GM23338 (cell line): ENCODE data around the gene SZT2. TPM values are rescaled to one million over a fixed set of nuclear protein-coding genes. Genes with fewer than 3 reads are reported as not detected.

Experiments used
- ATAC-seq: fragments of 200-7000 bp; cut with Tn5 transposase; 3 replicates; pipeline ENCODE4 v1.9.1; 2020
- DNase-seq: peaks from one replicate; pipeline ENCODE4 v3.0.0-alpha.2; 2015; ENCODE audit warnings: low spot score
- H2AFZ ChIP-seq: fragments of 200-600 bp; sonication (generic); 2 replicates; pipeline ENCODE4 v1.8.0; 2016; ENCODE audit warnings: antibody characterized with exemption, mild to moderate bottlenecking, moderate library complexity
- H3F3A ChIP-seq: fragments of 200-600 bp; sonication (generic); replicated peaks from 2 replicates; pipeline ENCODE4 v1.8.0; 2017; ENCODE audit warnings: antibody characterized with exemption, mixed run types, low read depth
- H3K27ac ChIP-seq: fragments of 200-600 bp; sonication (generic); 2 replicates; pipeline ENCODE4 v1.6.1; 2016; ENCODE audit warnings: low read depth
- H3K27me3 ChIP-seq: fragments of 200-600 bp; sonication (generic); 2 replicates; pipeline ENCODE4 v1.8.0; 2016; ENCODE audit warnings: mild to moderate bottlenecking, mixed run types, moderate library complexity; ENCODE audit not compliant: insufficient read depth
- H3K36me3 ChIP-seq: fragments of 200-600 bp; sonication (generic); 2 replicates; pipeline ENCODE4 v1.8.0; 2016; ENCODE audit warnings: mild to moderate bottlenecking; ENCODE audit not compliant: insufficient read depth
- H3K4me1 ChIP-seq: fragments of 200-600 bp; sonication (generic); 2 replicates; pipeline ENCODE4 v1.8.0; 2016; ENCODE audit warnings: mild to moderate bottlenecking, moderate library complexity; ENCODE audit not compliant: insufficient read depth
- H3K4me2 ChIP-seq: fragments of 200-600 bp; sonication (generic); 2 replicates; pipeline ENCODE4 v1.7.1; 2017; ENCODE audit warnings: mixed run types
- H3K4me3 ChIP-seq: fragments of 200-600 bp; sonication (generic); 2 replicates; pipeline ENCODE4 v1.6.1; 2016; ENCODE audit warnings: mixed run types
- H3K79me2 ChIP-seq: fragments of 200-600 bp; sonication (generic); replicated peaks from 2 replicates; pipeline ENCODE4 v1.8.0; 2017; ENCODE audit warnings: mild to moderate bottlenecking; ENCODE audit not compliant: insufficient read depth
- H3K9me2 ChIP-seq: fragments of 200-600 bp; sonication (generic); 2 replicates; pipeline ENCODE4 v1.8.0; 2017; ENCODE audit not compliant: insufficient read depth
- H4K20me1 ChIP-seq: fragments of 200-600 bp; sonication (generic); replicated peaks from 2 replicates; pipeline ENCODE4 v1.8.0; 2017; ENCODE audit warnings: mild to moderate bottlenecking; ENCODE audit not compliant: insufficient read depth
- H3K27ac Mint-ChIP-seq: 2 replicates; pipeline ENCODE4 v1.8.0; 2020; ENCODE audit warnings: inconsistent platforms, mild to moderate bottlenecking, moderate library complexity, mixed read lengths
- H3K27me3 Mint-ChIP-seq: 3 replicates; pipeline ENCODE4 v1.8.0; 2022; ENCODE audit warnings: low read depth, mild to moderate bottlenecking, moderate library complexity, mixed read lengths, inconsistent platforms; ENCODE audit not compliant: insufficient read depth, poor library complexity
- H3K36me3 Mint-ChIP-seq: 3 replicates; pipeline ENCODE4 v1.8.0; 2021; ENCODE audit warnings: low read depth, mild to moderate bottlenecking, inconsistent platforms, moderate library complexity, mixed read lengths
- H3K4me1 Mint-ChIP-seq: 3 replicates; pipeline ENCODE4 v1.8.0; 2020; ENCODE audit warnings: mild to moderate bottlenecking, inconsistent platforms, mixed read lengths
- H3K4me3 Mint-ChIP-seq: 3 replicates; pipeline ENCODE4 v1.8.0; 2021; ENCODE audit warnings: moderate library complexity, mild to moderate bottlenecking, inconsistent platforms, mixed read lengths
- H3K9me3 Mint-ChIP-seq: 3 replicates; pipeline ENCODE4 v1.8.0; 2020; ENCODE audit warnings: moderate library complexity, mild to moderate bottlenecking, inconsistent platforms, mixed read lengths
- CREB1 ChIP-seq: fragments of 250-450 bp; sonication (Bioruptor Pico); IDR thresholded peaks from 2 replicates; pipeline ENCODE4 v1.5.0; 2020; ENCODE audit warnings: low read depth, mild to moderate bottlenecking, moderate library complexity
- EZH2 ChIP-seq: fragments of 200-600 bp; sonication (generic); IDR thresholded peaks from one replicate; pipeline ENCODE4 v1.8.0; 2017; ENCODE audit warnings: antibody characterized with exemption, mild to moderate bottlenecking, low read depth; ENCODE audit not compliant: unreplicated experiment
- EZH2phosphoT487 ChIP-seq: fragments of 200-600 bp; sonication (generic); IDR thresholded peaks from one replicate; pipeline ENCODE4 v1.8.1; 2018; ENCODE audit warnings: antibody characterized with exemption; ENCODE audit not compliant: unreplicated experiment
- POLR2AphosphoS5 ChIP-seq: IDR thresholded peaks from 2 replicates; pipeline ENCODE4 v1.6.1; 2016; ENCODE audit warnings: antibody characterized with exemption, low read depth
- polyA plus RNA-seq: library from polyadenylated mRNA; unstranded; fragments of >200 nt; fragmentation: Nextera tagmentation; extraction: Ambion mirVana; gene quantifications from 2 replicates; pipeline ENCODE4 v1.2.1, GENCODE V29; 2016
- total RNA-seq: library from RNA; depleted of rRNA; stranded (reverse); fragments of >200 nt; shearing (Covaris generic); gene quantifications from 2 replicates; pipeline ENCODE4 v1.2.3, GENCODE V29; 2014
- TF ChIP-seq, protein P1 (sequence below): IDR thresholded peaks from 2 replicates; pipeline ENCODE4 v1.6.1; 2016; ENCODE audit warnings: antibody characterized with exemption
- TF ChIP-seq, protein P2 (sequence below), 2 experiments: fragments of 200-600 bp in 1 of 2; sonication (generic) in 1 of 2; conservative IDR thresholded peaks; 2 replicates each; pipeline versions ENCODE4 v1.5.1 to v1.6.1; 2016 to 2017; ENCODE audit warnings: antibody characterized with exemption in 2 of 2, low read depth in 2 of 2, mild to moderate bottlenecking in 2 of 2, moderate library complexity in 1 of 2

SZT2 gene
- total and polyA plus RNA-seq, 2 experiments from 2014 or later: 4.1 to 16.1 TPM

DNA sequence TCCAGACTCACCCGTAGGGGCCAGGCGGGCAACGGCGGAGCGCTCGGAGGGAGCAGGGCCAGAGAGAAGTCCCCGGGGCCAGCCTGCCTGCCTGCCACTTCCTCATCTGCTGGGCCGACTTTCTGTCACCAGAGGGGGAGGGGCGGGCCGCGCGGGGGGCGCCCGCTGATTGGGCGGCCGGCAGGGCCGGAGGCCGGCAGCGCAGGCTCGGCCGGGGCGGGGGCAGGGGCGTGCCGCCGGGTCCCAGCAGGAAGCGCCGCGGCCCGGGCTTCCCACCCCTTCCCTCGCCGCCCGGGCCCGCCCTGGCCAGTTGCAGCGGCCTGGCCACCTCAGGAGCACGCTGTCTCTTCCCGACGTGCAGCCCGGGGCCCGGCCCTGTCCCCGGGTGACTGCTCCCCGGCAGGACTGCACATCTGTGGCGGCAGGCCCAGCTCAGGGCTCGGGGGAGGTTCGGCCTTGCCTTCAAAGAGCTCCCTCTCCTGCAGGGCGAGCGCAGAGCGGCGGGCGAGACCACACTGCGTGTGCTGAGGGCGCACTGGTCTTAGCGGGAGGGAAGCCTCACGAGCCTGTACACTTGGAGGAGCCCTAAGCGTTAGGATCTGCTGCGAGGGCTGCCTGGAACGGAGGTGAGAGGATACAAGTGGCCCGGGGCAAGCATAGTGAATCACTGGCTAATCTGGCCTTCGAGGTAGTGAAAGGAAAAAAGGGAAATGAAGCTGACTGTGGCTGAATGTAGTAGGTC lies 21.6 kb upstream of the SZT2 start, which contains the start of gene ELOVL1:
TSS of gene ELOVL1 (minus strand) at position 108 of the 742 bp plus-strand sequence. CDS start 2,402 bp downstream, outside the sequence.
- H3K36me3 Mint-ChIP-seq: peaks cover 17% of the 10 kb centered on the region
- peaks cover 4% of the 10 kb centered on the region; the same call in 1 of the 2 replicates for H4K20me1 ChIP-seq

DNA sequence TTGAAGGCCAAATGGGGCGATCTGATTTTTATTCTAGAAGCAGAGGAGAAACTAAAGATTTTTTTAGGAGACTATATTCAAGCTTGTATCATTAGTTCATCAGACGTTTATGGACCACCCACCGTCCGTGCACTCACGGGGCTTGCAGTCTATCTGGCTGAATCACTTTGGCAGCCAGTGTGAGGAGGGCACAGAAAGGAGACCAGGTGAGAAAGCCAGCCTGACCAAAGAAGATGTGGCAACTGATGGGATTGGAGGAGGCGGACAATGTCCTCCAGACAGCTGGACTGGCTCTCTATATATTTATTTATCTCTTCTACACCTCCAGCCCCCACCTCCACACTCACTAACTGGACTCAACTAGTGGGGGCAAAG lies 21.1 kb upstream of the SZT2 start:
- Mint-ChIP-seq H3K9me3 (no peaks in the 10 kb centered on the region), H3K36me3 (peaks cover 12% of the 10 kb centered on the region), H3K4me3 (peak overlapping the region; percentile 79), H3K27me3 (peaks cover 6% of the 10 kb centered on the region), H3K4me1 (peaks cover 21% of the 10 kb centered on the region), H3K27ac (peak overlapping the region; percentile 92)
- Histone ChIP-seq H3K9me2 (no peaks in the 10 kb centered on the region), H3K36me3 (0 out of 2 replicates have a peak, but pooled peaks cover 3% of the 10 kb centered on the region), H3K4me3 (peak overlapping the region; percentile 90), H3K27ac (peak overlapping the region; percentile 94), H2AFZ (peak overlapping the region; percentile 76; the same call in 1 of the 2 replicates), H3K79me2 (peaks cover 7% of the 10 kb centered on the region), H3K4me1 (peaks cover 19% of the 10 kb centered on the region), H3F3A (peaks cover 12% of the 10 kb centered on the region), H4K20me1 (peaks cover 3% of the 10 kb centered on the region; the same call in 1 of the 2 replicates), H3K4me2 (peak overlapping the region; percentile 94), H3K27me3 (no peaks in the 10 kb centered on the region)
- no peak for ATAC-seq
- DNase-seq: no peak
- TF ChIP-seq EZH2: no peak
- no peak for TF ChIP-seq CREB1 (CRISPR knock-in tag)
- TF ChIP-seq, protein P1, sequence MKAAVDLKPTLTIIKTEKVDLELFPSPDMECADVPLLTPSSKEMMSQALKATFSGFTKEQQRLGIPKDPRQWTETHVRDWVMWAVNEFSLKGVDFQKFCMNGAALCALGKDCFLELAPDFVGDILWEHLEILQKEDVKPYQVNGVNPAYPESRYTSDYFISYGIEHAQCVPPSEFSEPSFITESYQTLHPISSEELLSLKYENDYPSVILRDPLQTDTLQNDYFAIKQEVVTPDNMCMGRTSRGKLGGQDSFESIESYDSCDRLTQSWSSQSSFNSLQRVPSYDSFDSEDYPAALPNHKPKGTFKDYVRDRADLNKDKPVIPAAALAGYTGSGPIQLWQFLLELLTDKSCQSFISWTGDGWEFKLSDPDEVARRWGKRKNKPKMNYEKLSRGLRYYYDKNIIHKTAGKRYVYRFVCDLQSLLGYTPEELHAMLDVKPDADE: no peak
- TF ChIP-seq, protein P2, sequence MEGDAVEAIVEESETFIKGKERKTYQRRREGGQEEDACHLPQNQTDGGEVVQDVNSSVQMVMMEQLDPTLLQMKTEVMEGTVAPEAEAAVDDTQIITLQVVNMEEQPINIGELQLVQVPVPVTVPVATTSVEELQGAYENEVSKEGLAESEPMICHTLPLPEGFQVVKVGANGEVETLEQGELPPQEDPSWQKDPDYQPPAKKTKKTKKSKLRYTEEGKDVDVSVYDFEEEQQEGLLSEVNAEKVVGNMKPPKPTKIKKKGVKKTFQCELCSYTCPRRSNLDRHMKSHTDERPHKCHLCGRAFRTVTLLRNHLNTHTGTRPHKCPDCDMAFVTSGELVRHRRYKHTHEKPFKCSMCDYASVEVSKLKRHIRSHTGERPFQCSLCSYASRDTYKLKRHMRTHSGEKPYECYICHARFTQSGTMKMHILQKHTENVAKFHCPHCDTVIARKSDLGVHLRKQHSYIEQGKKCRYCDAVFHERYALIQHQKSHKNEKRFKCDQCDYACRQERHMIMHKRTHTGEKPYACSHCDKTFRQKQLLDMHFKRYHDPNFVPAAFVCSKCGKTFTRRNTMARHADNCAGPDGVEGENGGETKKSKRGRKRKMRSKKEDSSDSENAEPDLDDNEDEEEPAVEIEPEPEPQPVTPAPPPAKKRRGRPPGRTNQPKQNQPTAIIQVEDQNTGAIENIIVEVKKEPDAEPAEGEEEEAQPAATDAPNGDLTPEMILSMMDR (conservative IDR thresholded peaks at IDR 0.05; ENCODE audit: low read depth in 2 of 2): no peak

More for the DNA sequence above, 21.6 kb upstream of the SZT2 start, which contains the start of gene ELOVL1:
- Mint-ChIP-seq H3K9me3 (no peaks in the 10 kb centered on the region; the same call in 2 of the 3 replicates), H3K4me1 (peaks cover 21% of the 10 kb centered on the region), H3K27ac (peak within 1 kb of the TSS; percentile 92), H3K4me3 (peak within 1 kb of the TSS; percentile 82), H3K27me3 (peaks cover 6% of the 10 kb centered on the region)
- Histone ChIP-seq H3K79me2 (peaks cover 7% of the 10 kb centered on the region), H3K27ac (peak within 1 kb of the TSS; percentile 94), H2AFZ (peak within 1 kb of the TSS; percentile 76; the same call in 1 of the 2 replicates), H3F3A (peaks cover 15% of the 10 kb centered on the region), H3K4me2 (peak within 1 kb of the TSS; percentile 94), H3K36me3 (0 out of 2 replicates have a peak, but pooled peaks cover 3% of the 10 kb centered on the region), H3K9me2 (no peaks in the 10 kb centered on the region), H3K4me1 (peaks cover 19% of the 10 kb centered on the region), H3K27me3 (no peaks in the 10 kb centered on the region), H3K4me3 (peak within 1 kb of the TSS; percentile 90)
- DNase-seq (peak; percentile 91), ATAC-seq (peak; percentile 70)
- TF ChIP-seq POLR2AphosphoS5: peak; percentile 90
- TF ChIP-seq, protein P2 (conservative IDR thresholded peaks at IDR 0.05; ENCODE audit: low read depth in 2 of 2): peak in 1 of 2 experiments; percentile 23; a peak in 3 of 4 replicates
- 0 out of 2 replicates have a peak, but pooled peaks have one; percentile 13 for TF ChIP-seq CREB1 (CRISPR knock-in tag)
- no peak for TF ChIP-seq EZH2phosphoT487
